Cardiac septum (tissue), 1 donor: Measurements from ENCODE around the gene NLRP9. TPM values are rescaled to one million over a fixed set of nuclear protein-coding genes. Genes with fewer than 3 reads are reported as not detected.

Experiments
- DNase-seq: peaks from one replicate; pipeline ENCODE4 v3.0.0-alpha.2; 2020; ENCODE audit warnings: low spot score
- intact Hi-C: fragments of 100-400 bp; cut with DNase I; formaldehyde crosslinking; loops from one replicate; pipeline ENCODE4 v1.14.0; 2022
- total RNA-seq: library from RNA; stranded (reverse); fragmentation: NEBNext Ultra II Directional; extraction: Animal tissue kit (Norgen Biotek cat#: 25700); gene quantifications from one replicate; pipeline ENCODE4 v1.2.1, GENCODE V29; 2021
- donor health status: DM: no; HTN: no; CAD: no.

Gene NLRP9
- total RNA-seq, 1 donor from 2014 or later, result not detected

DNA sequence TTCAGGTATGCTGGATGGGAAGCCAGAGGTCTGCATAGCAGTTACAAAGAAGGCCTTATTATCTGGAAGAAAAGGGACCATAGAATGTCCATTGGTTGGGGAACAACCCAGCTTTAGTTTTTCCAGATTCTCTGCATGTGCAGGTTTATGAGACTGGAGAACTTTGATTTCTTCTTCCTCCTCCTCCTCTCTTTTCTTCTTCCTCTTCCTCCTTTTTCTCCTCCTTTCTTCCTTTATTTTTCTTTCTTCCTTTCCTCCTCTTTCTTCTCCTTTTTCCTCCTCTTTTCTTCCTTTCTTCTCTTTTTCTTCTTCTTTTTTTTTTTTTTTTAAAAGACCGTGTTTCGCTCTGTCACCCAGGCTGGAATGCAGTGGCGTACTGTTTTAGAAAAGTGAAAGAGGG lies 32.2 kb downstream of the NLRP9 start:
- intact Hi-C loops, result no loop called here
- DNase-seq, result no peak

- intact Hi-C loops, result no loop called here
- no peak for DNase-seq
Measured at GRCh38 chr19:55704494-55705245, 33.5 kb downstream of the NLRP9 start.

GRCh38 chr19:55703790-55704215 lies 34.4 kb downstream of the NLRP9 start:
- intact Hi-C loops, result no loop called here
- DNase-seq, result no peak

- intact Hi-C loops, result no loop called here
- DNase-seq, result no peak
Measured at GRCh38 chr19:55702131-55702627, 36.0 kb downstream of the NLRP9 start.

GRCh38 chr19:55700813-55701212 lies 37.4 kb downstream of the NLRP9 start:
- DNase-seq, result peak; percentile 72
- intact Hi-C loops, result no loop called here

GRCh38 chr19:55699221-55699620 lies 39.0 kb downstream of the NLRP9 start:
- peak; percentile 65 for DNase-seq
- intact Hi-C loops, result no loop called here

DNA sequence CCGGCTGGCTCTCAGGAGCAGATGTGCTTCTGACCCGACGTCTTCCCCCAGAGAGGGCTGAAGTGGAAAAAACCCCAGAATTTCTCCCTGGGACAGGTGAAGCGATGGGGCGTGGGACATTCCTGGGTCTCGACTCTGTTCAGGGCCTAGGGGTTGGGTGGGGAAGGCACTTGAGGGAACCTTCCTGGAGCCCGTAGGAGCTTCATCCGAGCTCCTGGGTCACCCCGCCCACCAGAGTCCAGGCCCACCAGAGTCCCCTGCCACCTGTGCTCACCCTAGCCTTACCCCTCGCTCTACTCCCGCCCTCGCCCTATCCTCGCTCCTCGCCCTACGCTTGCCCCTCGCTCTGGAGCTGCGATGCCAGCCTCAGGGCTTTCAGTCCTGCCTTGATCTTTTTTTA lies 39.9 kb downstream of the NLRP9 start:
- DNase-seq, result no peak
- intact Hi-C loops, result no loop called here

GRCh38 chr19:55697698-55698097 lies 40.5 kb downstream of the NLRP9 start:
- intact Hi-C loops, result no loop called here
- peak; percentile 41 for DNase-seq

DNA sequence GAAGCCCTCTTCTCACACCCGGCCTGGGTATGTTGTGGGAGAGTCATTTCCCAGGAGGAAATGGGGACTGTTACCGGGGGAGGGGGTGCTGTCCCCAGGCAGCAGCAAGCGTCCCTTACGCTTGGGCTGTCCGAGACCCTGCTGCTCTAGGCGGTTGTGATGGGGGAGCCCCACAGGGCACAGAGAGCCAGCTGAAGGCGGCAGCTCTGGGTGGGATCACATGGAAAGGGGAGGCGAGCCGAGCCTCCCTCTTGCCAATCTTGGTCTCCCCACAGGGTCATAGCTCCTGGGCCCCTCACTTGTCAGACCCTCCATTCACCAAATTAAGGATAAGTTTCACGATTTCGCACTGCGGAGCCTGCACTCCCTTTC lies 41.1 kb downstream of the NLRP9 start:
- peak; percentile 41 for DNase-seq
- intact Hi-C loops, result no loop called here

- DNase-seq, result peak; percentile 70
- intact Hi-C loops, result no loop called here
Measured at GRCh38 chr19:55696301-55697068, 41.7 kb downstream of the NLRP9 start.

DNA sequence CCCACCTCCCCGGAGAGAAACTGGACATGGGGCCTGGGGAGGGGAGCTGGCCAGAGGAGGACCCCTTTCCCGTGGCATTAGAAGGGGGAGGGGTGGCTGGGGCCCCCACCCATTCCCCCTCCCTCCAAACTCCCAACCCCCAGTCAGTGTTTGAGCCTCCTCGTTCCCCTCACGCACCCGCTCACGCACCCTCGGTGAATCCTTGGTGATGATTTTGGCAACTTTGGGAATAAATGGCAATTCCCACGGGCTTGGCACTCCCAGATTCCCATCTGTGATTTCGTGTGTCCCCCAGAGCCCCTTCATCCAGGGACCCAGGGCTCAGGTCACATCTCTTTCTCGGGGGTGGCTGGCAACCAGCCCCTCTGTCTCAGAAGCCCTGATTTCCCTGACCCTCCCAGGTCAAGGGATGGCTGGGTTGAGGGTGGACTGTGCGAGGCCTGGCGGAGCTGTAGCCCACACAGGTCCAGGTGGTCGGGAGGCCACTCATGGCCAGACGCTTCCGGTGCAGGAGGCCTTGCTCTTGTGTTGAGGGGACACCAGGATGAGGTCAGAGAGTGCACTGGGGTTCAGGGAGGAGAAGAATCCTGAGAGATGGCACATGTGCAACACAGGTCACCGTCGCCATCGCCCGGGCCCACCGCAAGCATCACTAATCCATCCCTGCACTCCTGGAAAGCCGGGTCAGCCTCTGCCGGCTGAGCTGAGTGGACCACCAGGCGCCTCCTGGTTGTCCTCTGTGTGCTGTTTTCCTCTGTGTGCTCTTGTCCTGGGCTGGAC lies 42.5 kb downstream of the NLRP9 start:
- intact Hi-C loops, result no loop called here
- DNase-seq, result peak; percentile 55

- peak; percentile 63 for DNase-seq
- intact Hi-C loops, result no loop called here
Measured at GRCh38 chr19:55694656-55695491, 43.3 kb downstream of the NLRP9 start.

- DNase-seq, result peak; percentile 72
- intact Hi-C loops, result no loop called here
Measured at GRCh38 chr19:55694241-55694655, 44.0 kb downstream of the NLRP9 start.

- intact Hi-C loops, result no loop called here
- peak; percentile 53 for DNase-seq
Measured at GRCh38 chr19:55693336-55693974, 44.7 kb downstream of the NLRP9 start.

- DNase-seq, result peak; percentile 56
- intact Hi-C loops, result no loop called here
Measured at GRCh38 chr19:55692681-55693081, 45.5 kb downstream of the NLRP9 start.

GRCh38 chr19:55691561-55692481 lies 46.4 kb downstream of the NLRP9 start:
- intact Hi-C loops, result no loop called here
- peak; percentile 67 for DNase-seq

DNA sequence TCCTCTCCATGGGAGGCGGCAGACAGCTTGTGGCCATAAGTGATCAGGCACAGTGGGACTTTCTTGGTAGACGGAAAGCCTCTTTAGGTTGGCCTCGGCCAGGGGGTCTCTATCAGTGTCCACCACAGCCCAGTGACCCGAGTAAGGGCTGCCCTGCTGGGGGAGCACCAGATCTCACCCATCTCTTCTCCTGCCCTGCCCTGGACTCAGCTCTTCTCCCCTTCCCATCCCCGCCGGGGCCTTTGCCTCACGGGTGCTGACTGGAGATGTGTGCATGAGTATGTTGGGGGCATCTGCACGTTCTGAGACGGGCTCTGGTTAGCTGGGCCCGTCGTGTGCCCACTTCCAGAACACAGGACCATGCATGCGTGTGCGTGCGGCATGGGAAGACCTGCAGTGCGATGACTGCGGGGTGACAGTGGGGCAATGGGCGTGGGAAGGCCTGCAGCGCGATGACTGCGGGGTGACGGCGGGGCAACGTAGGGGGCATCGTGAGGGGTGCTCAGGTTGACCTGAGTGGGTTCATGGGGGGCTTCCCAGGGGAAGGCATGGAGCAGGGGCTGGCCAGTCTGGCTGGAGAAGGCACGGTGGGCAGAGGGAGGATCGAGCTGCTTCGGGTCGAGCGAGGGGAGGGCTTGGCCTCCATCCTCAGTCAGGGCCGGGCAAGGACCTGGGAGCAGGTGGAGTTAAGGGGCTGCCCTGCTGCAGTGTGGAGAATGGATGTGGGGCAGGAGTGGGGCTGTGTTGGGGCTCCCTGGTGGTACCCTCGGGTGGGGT lies 47.2 kb downstream of the NLRP9 start:
- DNase-seq, result peak; percentile 57
- intact Hi-C loops, result no loop called here
